HFFc6 (cell line): ENCODE results near the gene CD55. TPM values are rescaled to one million over a fixed set of nuclear protein-coding genes. Genes with fewer than 3 reads are reported as not detected.

ENCODE experiments used
- DNase-seq: peaks from one replicate; pipeline ENCODE4 v3.0.0-alpha.2; 2018
- H3K27ac Mint-ChIP-seq: 2 replicates; pipeline ENCODE4 v1.8.0; 2020; ENCODE audit warnings: mild to moderate bottlenecking, mixed read lengths
- H3K27me3 Mint-ChIP-seq: 2 replicates; pipeline ENCODE4 v1.8.0; 2021; ENCODE audit warnings: mild to moderate bottlenecking, moderate library complexity, mixed read lengths; ENCODE audit not compliant: insufficient read depth
- H3K36me3 Mint-ChIP-seq: 2 replicates; pipeline ENCODE4 v1.8.0; 2021; ENCODE audit warnings: low read depth, mixed read lengths
- H3K4me1 Mint-ChIP-seq: 2 replicates; pipeline ENCODE4 v1.8.0; 2020; ENCODE audit warnings: low read depth, mixed read lengths
- H3K4me3 Mint-ChIP-seq: 2 replicates; pipeline ENCODE4 v1.8.0; 2020; ENCODE audit warnings: mild to moderate bottlenecking, moderate library complexity, mixed read lengths
- H3K9me3 Mint-ChIP-seq: 2 replicates; pipeline ENCODE4 v1.8.0; 2020; ENCODE audit warnings: mild to moderate bottlenecking, mixed read lengths
- CTCF ChIP-seq: fragments of 200-600 bp; sonication (generic); IDR thresholded peaks from 2 replicates; pipeline ENCODE4 v1.5.0; 2021; ENCODE audit warnings: antibody characterized with exemption, mild to moderate bottlenecking
- total RNA-seq, 6 experiments: library from RNA; stranded (reverse); fragmentation: NEBNext Ultra II Directional; extraction: Animal tissue kit (Norgen Biotek cat#: 25700); gene quantifications; 2 replicates in 1 of 6; 3 replicates in 5 of 6; pipeline ENCODE4 v1.2.3, GENCODE V29; 2021

The CD55 gene
- total RNA-seq, 6 experiments from 2014 or later, result 13.7 to 26.1 (median 18.8) TPM

GRCh38 chr1:207345644-207346477, 24.4 kb downstream of the CD55 start:
- H3K9me3 Mint-ChIP-seq, result peaks cover 5% of the 10 kb centered on the region; the same call in 1 of the 2 replicates
- H3K36me3 Mint-ChIP-seq, result peaks cover 24% of the 10 kb centered on the region
- no peak for DNase-seq
- no peak for TF ChIP-seq CTCF
- no peaks in the 10 kb centered on the region; the same call in 1 of the 2 replicates for H3K27me3 Mint-ChIP-seq
- H3K4me1 Mint-ChIP-seq, result peaks cover 18% of the 10 kb centered on the region
- no peak overlapping the region for H3K27ac Mint-ChIP-seq
- H3K4me3 Mint-ChIP-seq, result no peak overlapping the region

GRCh38 chr1:207346513-207346912, 25.0 kb downstream of the CD55 start:
- H3K27me3 Mint-ChIP-seq, result no peaks in the 10 kb centered on the region; the same call in 1 of the 2 replicates
- peaks cover 22% of the 10 kb centered on the region for H3K4me1 Mint-ChIP-seq
- no peak overlapping the region for H3K27ac Mint-ChIP-seq
- TF ChIP-seq CTCF, result no peak
- peaks cover 5% of the 10 kb centered on the region; the same call in 1 of the 2 replicates for H3K9me3 Mint-ChIP-seq
- DNase-seq, result no peak
- no peak overlapping the region for H3K4me3 Mint-ChIP-seq
- H3K36me3 Mint-ChIP-seq, result peaks cover 29% of the 10 kb centered on the region

- peaks cover 29% of the 10 kb centered on the region for H3K36me3 Mint-ChIP-seq
- no peak for TF ChIP-seq CTCF
- H3K27me3 Mint-ChIP-seq, result no peaks in the 10 kb centered on the region
- H3K27ac Mint-ChIP-seq, result no peak overlapping the region
- DNase-seq, result no peak
- H3K4me1 Mint-ChIP-seq, result peaks cover 17% of the 10 kb centered on the region
- no peak overlapping the region for H3K4me3 Mint-ChIP-seq
- H3K9me3 Mint-ChIP-seq, result peaks cover 5% of the 10 kb centered on the region; the same call in 1 of the 2 replicates
Measured at GRCh38 chr1:207349979-207350378, 28.5 kb downstream of the CD55 start.

GRCh38 chr1:207352554-207352953, 31.1 kb downstream of the CD55 start:
- H3K4me1 Mint-ChIP-seq, result peaks cover 25% of the 10 kb centered on the region
- H3K4me3 Mint-ChIP-seq, result no peak overlapping the region
- H3K36me3 Mint-ChIP-seq, result peaks cover 27% of the 10 kb centered on the region
- TF ChIP-seq CTCF, result no peak
- no peak overlapping the region for H3K27ac Mint-ChIP-seq
- no peaks in the 10 kb centered on the region for H3K27me3 Mint-ChIP-seq
- DNase-seq, result no peak
- H3K9me3 Mint-ChIP-seq, result peaks cover 5% of the 10 kb centered on the region; the same call in 1 of the 2 replicates

GRCh38 chr1:207355060-207355459, 33.6 kb downstream of the CD55 start:
- Mint-ChIP-seq H3K4me1 (peaks cover 24% of the 10 kb centered on the region), H3K4me3 (no peak overlapping the region), H3K36me3 (peaks cover 11% of the 10 kb centered on the region), H3K9me3 (no peaks in the 10 kb centered on the region), H3K27ac (no peak overlapping the region), H3K27me3 (no peaks in the 10 kb centered on the region)
- TF ChIP-seq CTCF, result no peak
- no peak for DNase-seq
